ENCODE data around the gene SERTAD3.
"Not testable (repeated sequence)": the region's sequence is repeated elsewhere in the genome, so short reads cannot be mapped to it uniquely, and the experiment has no call there.

The SERTAD3 gene

DNA sequence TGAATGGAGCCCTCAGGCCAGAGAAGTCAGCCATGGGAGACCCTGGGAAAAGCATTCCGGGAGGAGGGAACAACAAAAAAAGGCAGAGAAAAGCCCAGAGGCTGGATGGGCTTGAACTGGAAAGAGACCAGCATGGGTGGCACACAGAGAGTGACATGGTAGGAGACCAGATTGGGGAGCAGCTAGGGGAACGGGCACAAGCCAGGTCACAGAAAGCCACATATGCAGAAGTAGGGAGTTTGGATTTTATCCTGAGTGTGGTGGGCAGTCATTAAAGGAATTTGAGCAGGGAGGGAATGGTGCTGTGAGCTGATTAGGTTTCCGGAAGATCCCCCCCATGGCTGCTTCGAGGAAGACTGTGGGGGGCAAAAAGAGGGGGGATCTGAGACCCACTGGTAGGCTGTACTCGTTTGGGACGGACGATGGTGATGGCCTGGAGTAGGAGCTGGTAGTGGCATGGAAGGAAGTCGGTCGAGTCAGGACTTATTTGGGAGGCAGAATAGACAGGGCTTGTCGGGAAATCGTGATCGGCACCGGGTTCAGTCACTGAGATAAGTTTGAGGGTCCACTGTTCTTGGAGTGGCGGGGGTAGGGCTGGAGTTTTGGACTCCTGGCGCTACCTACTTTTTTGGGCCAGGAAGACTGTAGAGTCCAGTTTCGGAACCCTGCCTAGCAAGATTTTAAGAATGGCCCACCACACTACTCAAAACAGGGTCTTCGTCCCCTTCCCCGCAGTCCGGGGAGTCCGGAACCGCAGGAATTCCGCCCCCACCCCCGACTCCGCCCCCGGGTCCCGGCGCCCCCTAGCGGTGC is 19.3 kb downstream of the SERTAD3 start:
- no peak for DNase-seq

DNA sequence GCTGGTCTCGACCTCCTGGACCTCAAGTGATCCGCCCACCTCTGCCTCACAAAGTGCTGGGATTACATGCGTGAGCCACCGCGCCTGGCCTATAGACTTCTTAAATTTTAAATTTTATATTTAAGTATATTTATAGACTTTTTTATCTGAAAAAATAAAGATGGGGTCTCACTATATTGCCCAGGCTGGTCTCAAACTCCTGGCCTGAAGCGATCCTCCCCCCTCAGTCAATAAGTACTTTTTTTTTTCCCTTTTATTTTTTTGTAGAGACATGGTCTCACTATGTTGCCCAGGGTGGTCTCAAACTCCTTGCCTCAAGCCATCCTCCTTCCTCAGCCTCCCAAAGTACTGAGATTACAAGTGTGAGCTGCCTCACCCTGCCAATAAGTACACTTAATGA is 20.2 kb downstream of the SERTAD3 start:
- DNase-seq, result no peak

DNA sequence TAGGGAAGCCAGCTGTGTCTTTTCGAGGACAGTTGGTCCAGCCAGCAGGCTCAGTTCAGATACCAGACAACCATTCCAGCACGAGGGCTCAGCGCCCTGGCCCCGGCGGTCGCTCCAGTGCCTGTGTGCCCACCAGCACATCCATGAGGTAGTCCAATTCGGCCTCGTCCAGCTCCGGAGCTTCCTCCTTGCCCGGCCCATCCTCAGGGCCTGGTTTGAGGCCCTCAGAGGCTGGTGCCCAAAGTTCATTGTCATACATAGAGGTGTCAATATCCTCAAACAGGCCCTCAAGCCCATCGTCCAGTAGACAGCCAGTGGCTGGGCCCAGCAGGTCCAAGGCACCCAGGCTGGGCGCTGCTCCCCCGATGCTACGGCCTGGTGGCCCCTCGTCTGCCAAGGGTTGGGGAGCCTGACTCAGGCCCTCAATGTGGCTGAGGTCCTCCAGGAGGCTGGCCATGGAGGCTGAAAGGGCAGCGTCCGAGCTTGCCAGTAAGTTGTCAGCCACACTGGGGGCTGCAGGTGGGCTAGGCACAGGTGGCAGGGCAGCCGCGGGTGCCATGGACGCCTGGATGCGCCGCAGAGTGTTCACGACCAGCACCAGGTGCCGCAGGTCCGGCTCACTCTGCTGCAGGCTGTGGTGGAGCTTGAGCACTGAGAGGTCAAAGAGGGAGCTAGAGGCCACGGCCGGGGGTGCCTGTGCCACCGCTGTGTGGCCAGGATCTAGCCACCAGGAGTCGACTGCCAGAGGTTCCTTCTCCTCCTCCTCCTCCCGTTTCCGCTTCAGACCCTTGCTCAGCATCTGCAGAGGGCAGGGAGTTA is 21.2 kb downstream of the SERTAD3 start:
- no peak for DNase-seq

DNA sequence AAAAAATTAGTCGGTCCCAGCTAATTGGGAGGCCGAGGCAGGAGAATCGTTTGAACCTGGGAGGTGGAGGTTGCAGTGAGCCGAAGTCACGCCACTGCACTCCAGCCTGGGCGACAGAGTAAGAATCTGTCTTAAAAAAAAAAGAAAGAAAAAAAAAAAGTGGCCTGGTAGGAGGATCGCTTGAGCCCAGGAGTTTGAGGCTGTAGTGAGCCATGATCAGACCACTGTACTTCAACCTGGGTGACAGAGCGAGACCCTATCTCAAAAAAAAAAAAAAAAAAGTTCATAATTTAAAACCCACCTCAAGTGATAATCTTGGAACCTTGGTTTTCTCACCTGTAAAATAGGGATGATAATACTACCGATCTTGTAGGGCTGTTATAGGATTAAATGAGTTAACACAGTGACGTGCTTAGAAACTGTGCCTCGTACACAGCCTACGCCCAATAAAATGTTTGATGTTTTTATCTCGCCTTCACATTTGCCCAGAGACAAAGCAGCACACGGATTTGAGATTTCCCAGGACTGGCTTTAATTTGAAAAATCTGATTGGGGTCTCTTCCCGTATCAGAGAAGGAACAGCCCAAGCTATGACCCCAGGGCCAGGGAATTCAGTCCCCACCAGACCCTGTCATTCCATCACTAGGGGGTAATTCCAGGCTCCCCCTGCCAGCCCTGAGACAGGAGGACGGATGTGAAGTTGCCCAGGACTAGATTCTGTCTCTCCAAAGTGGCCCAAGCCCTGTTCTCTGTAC is 22.0 kb downstream of the SERTAD3 start:
- no peak for DNase-seq

DNA sequence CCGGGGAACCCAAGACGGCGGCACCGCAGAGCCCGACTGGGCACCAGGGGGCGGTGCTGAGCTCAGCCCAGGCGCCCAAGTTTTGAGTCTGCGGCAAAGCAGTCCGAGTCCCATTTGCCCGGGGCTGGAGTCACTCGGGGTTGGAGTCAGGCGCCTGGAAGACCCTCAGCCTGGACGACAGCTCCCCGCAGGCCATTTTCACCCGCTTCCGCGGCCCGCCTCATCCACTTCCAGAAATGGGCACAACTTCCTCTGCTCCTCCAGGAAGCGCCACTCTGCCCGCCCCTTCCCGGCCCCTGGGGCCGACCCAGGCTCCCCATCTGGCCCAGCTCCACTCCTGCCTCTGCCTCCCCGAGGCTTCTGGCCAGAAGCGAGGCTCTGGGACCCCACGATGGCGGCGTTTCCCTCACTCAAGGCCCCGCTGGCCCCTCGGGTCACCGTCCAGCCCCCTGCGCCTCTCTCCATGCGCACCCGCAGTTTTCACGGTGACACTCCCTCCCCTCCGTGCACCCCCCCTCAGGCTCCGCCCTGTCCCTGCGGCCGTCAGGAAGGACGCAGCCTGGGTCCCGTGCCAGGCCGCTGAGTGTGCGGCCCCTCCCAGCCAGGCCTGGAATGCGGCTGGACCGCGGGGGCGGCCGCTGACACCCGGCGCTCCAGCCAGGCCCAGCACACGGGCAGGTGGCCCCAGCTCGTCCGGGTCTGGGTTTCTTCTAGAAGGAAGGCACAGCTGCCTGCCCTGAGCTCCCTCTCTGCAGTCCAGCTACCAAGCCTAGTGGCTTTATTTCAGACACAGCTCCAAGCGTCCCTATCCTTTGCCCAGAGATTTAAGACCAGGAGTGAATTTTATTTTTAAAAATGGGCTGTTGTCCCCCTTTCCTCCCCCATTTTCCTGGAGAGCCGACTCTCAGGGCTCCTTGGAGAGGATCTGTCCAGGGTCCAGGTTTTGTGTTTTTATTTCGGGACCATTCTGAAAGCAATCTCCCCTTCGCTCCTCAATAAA is 23.1 kb downstream of the SERTAD3 start:
- DNase-seq, result peak; percentile 88

- no peak for DNase-seq
Observed at GRCh38 chr19:40420451-40420765, 23.7 kb downstream of the SERTAD3 start.

GRCh38 chr19:40419780-40420179 is 24.4 kb downstream of the SERTAD3 start:
- DNase-seq, result no peak

GRCh38 chr19:40419066-40419612 is 25.0 kb downstream of the SERTAD3 start:
- no peak for DNase-seq

GRCh38 chr19:40418040-40418439 is 26.1 kb downstream of the SERTAD3 start:
- no peak for DNase-seq

DNA sequence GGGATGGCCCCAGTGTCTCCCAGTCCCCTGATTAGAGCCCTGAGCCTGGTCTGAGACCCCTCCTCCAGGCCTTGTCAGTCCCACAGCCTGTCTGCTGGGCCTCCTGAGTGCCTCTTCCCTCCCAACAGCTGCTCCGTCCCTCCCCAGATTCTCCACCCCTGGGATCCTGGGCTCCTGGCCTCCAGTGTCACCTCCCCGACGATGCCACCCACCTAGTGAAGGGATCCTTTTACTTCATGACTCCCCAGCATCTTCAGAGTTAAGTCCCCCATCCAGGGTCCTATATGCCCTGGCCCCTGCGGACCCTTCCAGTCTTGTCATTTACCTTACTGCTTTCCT is 26.5 kb downstream of the SERTAD3 start:
- DNase-seq, result no peak

GRCh38 chr19:40416918-40417642 is 27.1 kb downstream of the SERTAD3 start:
- DNase-seq, result no peak

DNA sequence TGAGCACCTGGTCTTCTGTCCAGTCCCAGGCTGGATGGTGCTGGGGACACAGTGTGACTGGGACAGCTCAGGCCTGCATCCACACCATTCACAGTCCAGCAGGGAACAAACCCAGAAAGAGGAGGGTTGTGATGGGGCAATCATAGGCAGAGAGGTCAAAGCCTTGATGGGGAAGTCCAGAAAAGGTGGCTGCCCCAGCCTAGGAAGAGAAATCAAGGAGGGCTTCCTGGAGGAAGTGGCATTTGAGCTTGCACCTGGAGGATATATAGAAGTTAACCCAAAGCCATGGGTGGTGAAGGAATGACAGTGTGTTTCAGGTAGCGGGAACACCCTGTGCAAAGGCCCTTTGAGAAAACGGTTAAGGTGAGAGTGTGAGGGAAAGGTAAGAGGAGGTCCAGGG is 28.4 kb downstream of the SERTAD3 start:
- no peak for DNase-seq

- DNase-seq, result no peak
Observed at GRCh38 chr19:40414542-40415535, 29.3 kb downstream of the SERTAD3 start.

DNA sequence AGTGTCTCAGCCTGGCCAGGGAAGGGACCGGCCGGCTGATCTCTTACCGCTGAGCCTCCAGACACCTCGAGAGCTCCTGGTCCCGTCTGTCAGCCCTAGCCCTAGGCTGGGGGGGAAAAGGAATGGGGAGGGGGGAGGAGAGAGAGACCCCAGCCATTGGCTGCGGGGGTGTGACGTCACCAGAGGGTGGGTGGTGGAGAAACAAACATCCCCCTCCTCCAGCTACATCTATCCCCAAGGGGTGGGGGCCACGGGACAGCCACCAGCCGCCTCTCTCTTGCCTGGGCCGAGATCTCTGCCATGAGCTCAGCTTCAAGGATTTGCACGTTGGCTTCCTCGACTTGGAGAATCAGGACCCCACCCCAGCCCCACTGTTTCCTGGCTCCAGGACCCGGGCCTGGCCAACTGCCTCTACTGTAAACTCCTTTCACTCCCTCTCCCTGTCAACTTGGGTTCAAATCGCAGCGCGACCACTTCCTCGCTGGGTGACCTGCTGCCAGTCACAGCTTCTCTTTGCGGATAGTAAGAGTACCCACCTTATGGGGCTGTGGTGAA is 30.8 kb downstream of the SERTAD3 start, which contains the start of gene PRX:
Gene PRX (minus strand): TSS at position 88 of the 555 bp plus-strand sequence. CDS start 5,446 bp downstream, outside the sequence.
- no peak for DNase-seq

GRCh38 chr19:40412866-40413265 is 31.3 kb downstream of the SERTAD3 start:
- DNase-seq, result no peak

DNA sequence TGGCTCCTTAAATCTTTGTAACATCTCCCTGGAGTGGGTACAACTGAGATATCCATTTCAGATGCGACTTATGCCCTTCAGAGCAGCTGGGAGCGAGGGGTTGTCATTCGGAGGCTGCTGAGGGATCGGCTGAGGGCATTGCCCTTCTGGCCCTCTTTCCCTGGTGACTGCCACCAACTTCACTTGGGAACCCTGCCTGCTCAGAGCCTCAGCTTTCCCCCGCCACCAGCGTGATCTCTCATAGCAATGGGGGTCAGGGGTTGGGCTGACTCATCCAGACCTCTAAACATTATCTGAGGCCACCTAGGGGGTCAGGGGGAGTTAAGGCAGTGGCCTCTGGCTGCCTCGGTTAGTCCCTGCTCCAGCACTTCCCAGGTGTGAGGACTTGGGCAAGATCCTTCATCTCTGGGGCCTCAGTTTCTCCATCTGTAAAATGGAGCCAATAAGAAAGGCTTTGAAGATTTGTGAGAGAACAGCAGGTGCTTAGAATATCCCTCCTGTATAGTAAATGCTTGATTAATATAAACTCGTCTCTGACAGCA is 32.1 kb downstream of the SERTAD3 start:
- no peak for DNase-seq

DNA sequence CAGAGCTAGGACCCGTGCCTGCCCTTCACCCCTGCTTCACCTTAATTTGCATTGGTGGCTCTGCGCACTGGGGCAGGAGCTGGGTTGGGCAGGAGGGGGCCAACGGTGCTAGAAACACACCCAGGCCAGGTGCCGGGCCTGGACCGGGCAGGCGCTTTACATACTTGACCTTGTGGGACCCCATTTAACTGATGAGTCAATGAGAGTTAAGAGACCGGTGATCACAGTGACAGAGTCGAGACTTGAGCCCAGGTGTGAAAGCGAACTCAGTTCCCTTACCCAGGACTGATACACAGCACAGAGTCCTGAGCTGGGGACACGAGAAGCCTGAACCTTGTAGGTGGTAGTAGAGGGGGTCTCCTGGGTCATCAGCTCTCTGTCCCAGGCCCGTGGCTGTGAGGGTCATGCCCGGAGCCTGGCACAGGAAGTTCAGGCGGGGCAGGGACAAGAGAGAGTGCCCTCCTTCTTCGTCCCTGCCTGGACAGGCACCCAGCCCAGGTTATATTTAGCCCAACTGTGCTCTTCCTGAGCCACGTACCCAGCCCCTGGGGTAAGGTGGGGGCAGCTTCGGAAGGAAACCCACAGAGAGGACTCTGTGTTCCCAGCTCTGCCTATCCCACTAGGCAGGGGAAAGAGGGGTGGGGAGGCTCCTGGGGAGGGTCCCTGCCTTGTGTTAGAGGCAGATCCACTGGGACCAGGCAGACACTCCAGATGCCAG is 32.9 kb downstream of the SERTAD3 start:
- DNase-seq, result no peak

DNA sequence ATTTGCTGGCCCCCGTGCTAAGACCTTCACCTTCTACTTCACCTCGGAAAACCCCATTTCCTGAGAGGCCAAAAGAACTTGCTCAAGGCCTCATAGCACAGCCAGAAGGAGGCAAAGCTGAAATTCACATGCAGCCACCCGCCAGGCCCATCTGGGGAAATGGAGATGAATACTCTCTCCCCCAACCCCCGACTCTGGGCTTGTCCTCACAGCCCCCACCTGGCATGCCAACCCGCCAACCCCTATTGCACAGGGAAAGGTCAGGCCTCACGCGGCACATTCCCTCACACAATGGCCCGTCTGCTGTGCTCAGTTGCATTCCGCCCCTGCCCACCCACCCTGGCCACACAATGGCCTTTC is 34.1 kb downstream of the SERTAD3 start:
- DNase-seq, result no peak

GRCh38 chr19:40408598-40408925 is 35.6 kb downstream of the SERTAD3 start:
- DNase-seq, result not testable (repeated sequence)

Data from activated CD8-positive, alpha-beta memory T cell treated with anti-CD3 and anti-CD28 coated beads, Interleukin-2, amount 50 U/mL, for 48 hours (primary cell).